Spleen (tissue), 7 donors: ENCODE measurements around the gene SERPINA6.

Experiments used
- CTCF ChIP-seq, 11 experiments: fragments of 200-600 bp in 7 of 11; fragments of 450-650 bp in 4 of 11; sonication (generic) in 4 of 11; IDR thresholded peaks in 8 of 11; conservative IDR thresholded peaks in 3 of 11; 1 replicate in 7 of 11; 2 replicates in 4 of 11; pipeline versions ENCODE4 v1.4.0 to v1.8.0; 2016 to 2021; ENCODE audit warnings: antibody characterized with exemption in 11 of 11, inconsistent platforms in 4 of 11, mild to moderate bottlenecking in 1 of 11
- POLR2AphosphoS5 ChIP-seq, 3 donors: sonication (generic); formaldehyde crosslinking; IDR thresholded peaks; one replicate each; pipeline ENCODE4 v1.5.1; 2017; ENCODE audit warnings: antibody characterized with exemption in 3 of 3
- donor health status: DM: no; HTN: no; CAD: no; lungs with moderate emphysema.
- donor health status: DM: no; HTN: no; CAD: no.
- donor health status: DM: no; HTN: no; CAD: no.

- TF ChIP-seq CTCF (IDR thresholded peaks at IDR 0.05 in 8 of 11, conservative IDR thresholded peaks at IDR 0.05 in 3 of 11) (no peak), POLR2AphosphoS5 (IDR thresholded peaks at IDR 0.05) (no peak)
These were observed 25.0 kb downstream of the SERPINA6 start for GRCh38 chr14:94298130-94298529.
